Cardiac fibroblast (primary cell): ENCODE results near the gene GPBAR1.

Experiments
- DNase-seq, 2 donors: peaks; one replicate each; pipeline versions ENCODE4 v3.0.0 to v3.0.0-alpha.2; 2010; ENCODE audit warnings: low read depth in 2 of 2
- H3K4me3 ChIP-seq, 2 donors: replicated peaks in 1 of 2; 1 replicate in 1 of 2; 2 replicates in 1 of 2; pipeline ENCODE4 v1.5.1; 2011; ENCODE audit warnings: low read depth in 2 of 2, low read length in 2 of 2, mild to moderate bottlenecking in 2 of 2, moderate library complexity in 1 of 2
- TF ChIP-seq, protein P1 (sequence below): IDR thresholded peaks from one replicate; pipeline ENCODE4 v1.5.1; 2011; ENCODE audit warnings: low read depth, mild to moderate bottlenecking, low read length, inconsistent platforms

GPBAR1 gene

DNA sequence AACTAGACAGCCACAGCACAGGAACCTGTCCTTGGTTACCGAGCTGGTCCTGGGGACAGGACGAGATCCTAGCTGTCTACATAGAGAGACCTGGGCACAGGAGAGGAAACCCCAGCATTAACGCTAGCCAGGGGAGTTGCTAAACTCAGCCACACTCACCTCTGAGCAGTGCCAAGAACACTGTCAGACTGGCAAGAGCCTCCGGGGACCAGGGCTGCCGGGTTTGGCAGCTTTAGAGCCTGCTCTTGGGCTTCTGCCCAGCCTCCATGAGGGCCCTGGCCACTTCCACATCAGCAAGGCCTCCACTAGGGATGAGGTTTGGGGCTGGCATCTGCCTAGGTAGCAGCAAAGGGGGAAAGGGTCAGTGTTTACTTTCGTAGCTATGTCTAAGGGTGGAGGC, 24.8 kb downstream of the GPBAR1 start:
- TF ChIP-seq, protein P1, sequence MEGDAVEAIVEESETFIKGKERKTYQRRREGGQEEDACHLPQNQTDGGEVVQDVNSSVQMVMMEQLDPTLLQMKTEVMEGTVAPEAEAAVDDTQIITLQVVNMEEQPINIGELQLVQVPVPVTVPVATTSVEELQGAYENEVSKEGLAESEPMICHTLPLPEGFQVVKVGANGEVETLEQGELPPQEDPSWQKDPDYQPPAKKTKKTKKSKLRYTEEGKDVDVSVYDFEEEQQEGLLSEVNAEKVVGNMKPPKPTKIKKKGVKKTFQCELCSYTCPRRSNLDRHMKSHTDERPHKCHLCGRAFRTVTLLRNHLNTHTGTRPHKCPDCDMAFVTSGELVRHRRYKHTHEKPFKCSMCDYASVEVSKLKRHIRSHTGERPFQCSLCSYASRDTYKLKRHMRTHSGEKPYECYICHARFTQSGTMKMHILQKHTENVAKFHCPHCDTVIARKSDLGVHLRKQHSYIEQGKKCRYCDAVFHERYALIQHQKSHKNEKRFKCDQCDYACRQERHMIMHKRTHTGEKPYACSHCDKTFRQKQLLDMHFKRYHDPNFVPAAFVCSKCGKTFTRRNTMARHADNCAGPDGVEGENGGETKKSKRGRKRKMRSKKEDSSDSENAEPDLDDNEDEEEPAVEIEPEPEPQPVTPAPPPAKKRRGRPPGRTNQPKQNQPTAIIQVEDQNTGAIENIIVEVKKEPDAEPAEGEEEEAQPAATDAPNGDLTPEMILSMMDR, result no peak
- peak; percentile 65 to 89 for DNase-seq
- peak overlapping the region; percentile 28 to 52 for H3K4me3 ChIP-seq

DNA sequence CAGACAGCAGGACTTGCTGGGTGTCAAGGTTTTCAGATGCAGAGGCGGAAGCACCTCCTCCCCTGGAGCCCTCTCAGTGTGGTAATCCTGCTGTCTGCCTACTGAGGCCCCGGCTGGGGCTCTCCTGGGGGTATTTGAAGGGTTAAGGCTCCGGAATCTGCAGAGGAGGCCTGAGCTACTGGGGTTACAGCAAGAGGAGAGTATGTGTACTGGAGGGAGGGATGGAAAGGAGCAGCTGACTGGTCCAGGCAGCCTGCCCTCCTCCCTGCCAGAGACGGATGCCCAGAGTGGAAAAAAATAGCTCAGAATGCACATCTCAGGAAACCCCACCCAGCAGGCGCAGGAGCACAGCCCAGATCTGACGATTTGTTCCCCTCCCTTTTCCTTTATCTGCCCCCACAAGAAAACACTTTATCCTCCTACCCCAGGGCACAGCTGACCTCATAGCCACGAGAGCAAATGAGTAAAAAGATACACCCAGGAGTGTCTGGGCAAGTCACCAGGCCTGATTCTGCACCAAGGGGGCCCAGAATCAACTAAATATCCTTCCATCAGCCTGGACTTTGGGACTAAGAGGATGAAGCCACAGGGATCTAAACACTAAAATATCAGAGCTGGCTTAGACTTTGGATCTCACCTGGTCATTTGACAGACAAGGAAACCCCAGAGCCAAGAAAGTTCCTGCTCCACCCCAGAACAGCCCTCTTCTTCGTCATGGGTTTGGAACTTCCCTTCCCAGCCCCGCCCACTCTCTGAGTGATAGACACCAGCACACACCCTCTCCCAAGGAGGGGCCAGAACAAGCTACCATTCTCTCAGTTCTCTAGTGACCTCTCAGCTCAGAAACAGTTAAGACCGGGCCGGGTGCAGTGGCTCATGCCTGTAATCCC, 26.0 kb downstream of the GPBAR1 start:
- DNase-seq, result peak; percentile 97 to 98
- TF ChIP-seq, protein P1, result no peak
- H3K4me3 ChIP-seq, result peak overlapping the region; percentile 28 to 52

DNA sequence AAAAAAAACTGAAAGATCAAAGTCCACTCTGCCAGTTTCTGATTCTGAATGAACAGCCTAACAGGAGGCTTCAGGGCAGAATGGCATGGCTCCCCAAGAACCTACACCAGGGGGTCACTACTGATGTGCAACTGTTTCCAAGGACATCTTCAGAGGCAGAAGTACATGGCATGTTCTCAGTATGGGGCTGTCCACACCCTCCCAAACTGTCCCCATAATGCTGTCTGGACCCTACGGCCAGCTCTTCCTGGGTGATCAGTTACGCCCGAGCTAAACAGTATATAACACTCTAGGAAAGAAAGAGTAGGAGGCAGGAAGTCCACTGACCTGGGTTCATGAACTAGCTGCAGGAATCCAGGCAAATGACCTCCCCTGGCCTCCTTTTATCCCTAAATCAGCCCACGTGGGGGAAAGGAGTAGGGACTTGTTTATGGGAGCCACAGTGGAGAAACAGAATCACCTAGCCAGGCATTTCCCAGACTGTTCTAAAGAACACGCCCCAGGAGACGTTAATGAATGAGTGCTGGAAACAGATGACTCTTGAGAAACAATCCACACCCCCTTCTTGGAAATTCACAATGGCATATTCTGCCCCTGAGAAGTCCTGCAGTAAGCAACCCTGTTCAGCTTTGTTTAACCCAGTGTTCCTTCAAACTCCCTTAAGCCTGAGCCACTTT, 29.0 kb downstream of the GPBAR1 start:
- peak overlapping the region in 1 of 2 donors; percentile 89 for H3K4me3 ChIP-seq
- DNase-seq, result peak; percentile 71 to 74
- TF ChIP-seq, protein P1, result no peak

DNA sequence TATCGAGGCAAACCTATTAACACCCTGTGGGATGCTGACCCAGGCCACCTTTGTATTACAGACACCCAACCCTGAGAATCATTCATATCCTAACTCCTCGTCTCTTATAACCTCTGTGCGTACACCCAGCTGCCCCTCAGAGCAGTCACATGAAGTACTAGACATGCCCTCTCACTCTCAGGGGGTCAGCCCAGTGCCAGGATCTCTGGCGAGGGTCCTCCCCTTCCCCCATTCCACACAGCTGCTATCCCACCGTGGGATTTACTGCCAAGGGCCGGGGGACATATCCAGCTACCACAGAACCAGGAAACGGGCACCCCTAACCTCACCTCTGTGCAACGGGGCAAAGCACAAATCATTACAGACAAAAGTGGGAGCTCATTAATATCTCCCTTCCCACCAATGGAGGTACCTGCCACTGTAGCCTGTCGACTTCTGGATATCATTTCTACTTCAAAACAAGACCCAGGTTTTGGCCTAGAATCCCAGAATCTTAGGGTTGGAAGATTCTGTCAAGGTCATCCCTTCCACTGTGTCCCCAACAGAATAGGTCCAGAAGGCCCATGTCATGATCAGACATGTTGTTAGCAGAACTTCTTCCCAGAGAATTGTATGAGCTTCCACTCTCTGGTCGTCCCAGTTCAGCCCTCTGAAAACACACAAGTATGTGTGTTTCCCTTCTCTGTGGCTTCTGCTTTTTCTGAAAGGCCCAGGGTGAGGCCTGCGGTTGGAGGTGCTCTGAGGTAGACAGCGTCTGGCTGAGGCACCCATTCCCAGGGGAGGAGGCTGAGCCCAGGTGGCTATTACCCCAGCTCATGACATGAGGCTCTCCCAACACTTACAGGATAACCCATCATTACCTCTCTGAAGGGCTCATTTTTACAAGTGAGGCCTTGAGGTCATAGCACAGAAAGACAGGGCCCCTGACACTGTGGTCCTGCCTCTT, 29.8 kb downstream of the GPBAR1 start:
- no peak for DNase-seq
- TF ChIP-seq, protein P1, result no peak
- peak overlapping the region; percentile 83 to 89 for H3K4me3 ChIP-seq

DNA sequence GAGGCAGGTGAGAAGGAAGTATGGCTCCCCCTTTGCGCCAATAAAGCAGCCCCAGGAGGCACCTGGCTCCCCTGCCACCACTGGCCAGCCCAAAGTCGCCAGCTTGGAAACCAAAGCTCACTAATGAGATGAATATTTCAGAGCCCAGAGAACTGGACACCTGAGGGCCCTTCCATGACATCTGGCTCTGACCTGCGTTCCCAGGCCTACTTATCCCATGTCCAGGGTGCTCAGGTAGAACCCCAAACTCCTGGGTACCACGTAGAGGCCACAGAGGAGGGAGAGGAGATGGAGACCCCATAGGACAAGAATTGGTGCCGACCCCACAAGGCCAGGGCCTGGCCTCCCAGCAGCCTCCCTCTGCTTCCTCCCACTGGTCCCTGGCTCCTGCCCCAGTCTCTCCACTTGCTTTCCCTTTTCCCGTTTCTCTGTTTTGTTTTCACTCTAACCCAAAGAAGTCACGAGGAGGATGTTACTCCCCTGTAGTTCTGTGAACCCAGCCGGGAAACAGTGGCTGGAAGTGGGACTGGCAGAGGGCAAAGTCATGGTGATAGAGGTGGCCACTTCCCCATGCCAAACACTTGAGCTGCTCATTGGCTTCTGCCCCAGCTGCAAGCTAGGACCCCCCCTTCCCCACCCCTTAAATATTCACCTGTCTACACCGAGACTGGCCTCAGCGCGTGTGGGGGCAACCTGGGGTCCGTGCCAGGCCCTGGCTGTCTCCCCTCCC, 30.7 kb downstream of the GPBAR1 start:
- peak in 1 of 2 donors; percentile 45 for DNase-seq
- TF ChIP-seq, protein P1, result no peak
- peak overlapping the region; percentile 83 to 89 for H3K4me3 ChIP-seq
